GM23338 (cell line): Measurements from ENCODE around the gene DAAM2. TPM values are rescaled to one million over a fixed set of nuclear protein-coding genes. Genes with fewer than 3 reads are reported as not detected.
A peak's percentile ranks its signal among the peaks of the same experiment; 100 is the strongest.

Source experiments
- ATAC-seq: fragments of 200-7000 bp; cut with Tn5 transposase; 3 replicates; pipeline ENCODE4 v1.9.1; 2020
- DNase-seq: peaks from one replicate; pipeline ENCODE4 v3.0.0-alpha.2; 2015; ENCODE audit warnings: low spot score
- H2AFZ ChIP-seq: fragments of 200-600 bp; sonication (generic); 2 replicates; pipeline ENCODE4 v1.8.0; 2016; ENCODE audit warnings: antibody characterized with exemption, mild to moderate bottlenecking, moderate library complexity
- H3F3A ChIP-seq: fragments of 200-600 bp; sonication (generic); replicated peaks from 2 replicates; pipeline ENCODE4 v1.8.0; 2017; ENCODE audit warnings: antibody characterized with exemption, mixed run types, low read depth
- H3K27ac ChIP-seq: fragments of 200-600 bp; sonication (generic); 2 replicates; pipeline ENCODE4 v1.6.1; 2016; ENCODE audit warnings: low read depth
- H3K27me3 ChIP-seq: fragments of 200-600 bp; sonication (generic); 2 replicates; pipeline ENCODE4 v1.8.0; 2016; ENCODE audit warnings: mild to moderate bottlenecking, mixed run types, moderate library complexity; ENCODE audit not compliant: insufficient read depth
- H3K36me3 ChIP-seq: fragments of 200-600 bp; sonication (generic); 2 replicates; pipeline ENCODE4 v1.8.0; 2016; ENCODE audit warnings: mild to moderate bottlenecking; ENCODE audit not compliant: insufficient read depth
- H3K4me1 ChIP-seq: fragments of 200-600 bp; sonication (generic); 2 replicates; pipeline ENCODE4 v1.8.0; 2016; ENCODE audit warnings: mild to moderate bottlenecking, moderate library complexity; ENCODE audit not compliant: insufficient read depth
- H3K4me2 ChIP-seq: fragments of 200-600 bp; sonication (generic); 2 replicates; pipeline ENCODE4 v1.7.1; 2017; ENCODE audit warnings: mixed run types
- H3K4me3 ChIP-seq: fragments of 200-600 bp; sonication (generic); 2 replicates; pipeline ENCODE4 v1.6.1; 2016; ENCODE audit warnings: mixed run types
- H3K79me2 ChIP-seq: fragments of 200-600 bp; sonication (generic); replicated peaks from 2 replicates; pipeline ENCODE4 v1.8.0; 2017; ENCODE audit warnings: mild to moderate bottlenecking; ENCODE audit not compliant: insufficient read depth
- H3K9me2 ChIP-seq: fragments of 200-600 bp; sonication (generic); 2 replicates; pipeline ENCODE4 v1.8.0; 2017; ENCODE audit not compliant: insufficient read depth
- H4K20me1 ChIP-seq: fragments of 200-600 bp; sonication (generic); replicated peaks from 2 replicates; pipeline ENCODE4 v1.8.0; 2017; ENCODE audit warnings: mild to moderate bottlenecking; ENCODE audit not compliant: insufficient read depth
- H3K27ac Mint-ChIP-seq: 2 replicates; pipeline ENCODE4 v1.8.0; 2020; ENCODE audit warnings: inconsistent platforms, mild to moderate bottlenecking, moderate library complexity, mixed read lengths
- H3K27me3 Mint-ChIP-seq: 3 replicates; pipeline ENCODE4 v1.8.0; 2022; ENCODE audit warnings: low read depth, mild to moderate bottlenecking, moderate library complexity, mixed read lengths, inconsistent platforms; ENCODE audit not compliant: insufficient read depth, poor library complexity
- H3K36me3 Mint-ChIP-seq: 3 replicates; pipeline ENCODE4 v1.8.0; 2021; ENCODE audit warnings: low read depth, mild to moderate bottlenecking, inconsistent platforms, moderate library complexity, mixed read lengths
- H3K4me1 Mint-ChIP-seq: 3 replicates; pipeline ENCODE4 v1.8.0; 2020; ENCODE audit warnings: mild to moderate bottlenecking, inconsistent platforms, mixed read lengths
- H3K4me3 Mint-ChIP-seq: 3 replicates; pipeline ENCODE4 v1.8.0; 2021; ENCODE audit warnings: moderate library complexity, mild to moderate bottlenecking, inconsistent platforms, mixed read lengths
- H3K9me3 Mint-ChIP-seq: 3 replicates; pipeline ENCODE4 v1.8.0; 2020; ENCODE audit warnings: moderate library complexity, mild to moderate bottlenecking, inconsistent platforms, mixed read lengths
- CREB1 ChIP-seq: fragments of 250-450 bp; sonication (Bioruptor Pico); IDR thresholded peaks from 2 replicates; pipeline ENCODE4 v1.5.0; 2020; ENCODE audit warnings: low read depth, mild to moderate bottlenecking, moderate library complexity
- NANOG ChIP-seq: IDR thresholded peaks from 2 replicates; pipeline ENCODE4 v1.6.1; 2016; ENCODE audit warnings: antibody characterized with exemption, borderline replicate concordance
- ZNF114 ChIP-seq: fragments of 250-450 bp; sonication (Bioruptor Pico); IDR thresholded peaks from 2 replicates; pipeline ENCODE4 v1.5.0; 2020; ENCODE audit warnings: mild to moderate bottlenecking, moderate library complexity
- ZNF331 ChIP-seq: fragments of 250-450 bp; sonication (Bioruptor Pico); IDR thresholded peaks from 2 replicates; pipeline ENCODE4 v1.5.0; 2020; ENCODE audit warnings: low read depth, mild to moderate bottlenecking, moderate library complexity
- polyA plus RNA-seq: library from polyadenylated mRNA; unstranded; fragments of >200 nt; fragmentation: Nextera tagmentation; extraction: Ambion mirVana; gene quantifications from 2 replicates; pipeline ENCODE4 v1.2.1, GENCODE V29; 2016
- total RNA-seq: library from RNA; depleted of rRNA; stranded (reverse); fragments of >200 nt; shearing (Covaris generic); gene quantifications from 2 replicates; pipeline ENCODE4 v1.2.3, GENCODE V29; 2014
- TF ChIP-seq, protein P1 (sequence below), 2 experiments: fragments of 200-600 bp in 1 of 2; sonication (generic) in 1 of 2; conservative IDR thresholded peaks; 2 replicates each; pipeline versions ENCODE4 v1.5.1 to v1.6.1; 2016 to 2017; ENCODE audit warnings: antibody characterized with exemption in 2 of 2, low read depth in 2 of 2, mild to moderate bottlenecking in 2 of 2, moderate library complexity in 1 of 2

The DAAM2 gene
- total and polyA plus RNA-seq, 2 experiments from 2014 or later: 1.4 to 4.9 TPM

DNA sequence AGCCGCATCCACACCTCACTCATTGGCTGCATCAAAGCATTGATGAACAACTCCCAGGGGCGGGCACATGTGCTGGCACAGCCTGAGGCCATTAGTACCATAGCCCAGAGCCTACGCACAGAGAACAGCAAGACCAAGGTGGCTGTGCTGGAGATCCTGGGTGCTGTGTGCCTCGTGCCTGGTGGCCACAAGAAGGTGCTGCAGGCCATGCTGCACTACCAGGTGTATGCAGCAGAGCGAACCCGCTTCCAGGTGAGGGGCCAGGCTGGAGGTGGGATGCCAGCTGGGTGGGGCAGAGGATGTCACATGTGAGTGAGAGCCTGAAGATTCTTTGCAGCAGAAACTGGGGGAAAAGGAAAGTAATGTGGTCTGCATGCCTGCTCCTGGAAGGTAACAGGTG, 75.4 kb downstream of the DAAM2 start:
- DNase-seq: peak; percentile 66
- peaks cover 10% of the 10 kb centered on the region for H3K9me2 ChIP-seq

DNA sequence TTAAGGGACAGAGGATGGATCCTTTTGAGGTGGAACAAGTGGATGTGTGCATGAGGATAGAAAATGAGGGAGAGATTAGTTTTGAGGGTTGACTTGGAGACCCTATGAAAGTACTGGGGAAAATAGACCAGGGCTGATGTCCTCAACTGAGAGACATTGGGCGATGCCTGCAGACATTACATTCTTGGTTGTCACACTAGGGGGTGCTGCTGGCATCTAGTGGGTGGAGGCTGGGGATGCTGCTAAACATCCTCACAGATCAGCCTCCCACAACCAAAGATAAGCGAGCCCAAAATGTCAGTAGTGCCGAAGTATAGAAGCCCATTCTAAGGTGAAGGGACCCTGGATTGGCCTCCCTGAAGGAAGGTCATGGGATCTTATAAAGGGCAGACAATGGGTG, 78.8 kb downstream of the DAAM2 start:
- DNase-seq (peak; percentile 18), ATAC-seq (no peak)
- Mint-ChIP-seq H3K27me3 (peaks cover under 1% of the 10 kb centered on the region), H3K4me1 (peaks cover 9% of the 10 kb centered on the region; the same call in 2 of the 3 replicates), H3K27ac (no peak overlapping the region), H3K9me3 (no peaks in the 10 kb centered on the region; the same call in 2 of the 3 replicates), H3K4me3 (no peak overlapping the region), H3K36me3 (no peaks in the 10 kb centered on the region; the same call in 2 of the 3 replicates)
- Histone ChIP-seq H3F3A (no peaks in the 10 kb centered on the region), H3K27me3 (no peaks in the 10 kb centered on the region), H3K27ac (no peak overlapping the region), H3K79me2 (no peaks in the 10 kb centered on the region), H2AFZ (no peak overlapping the region), H4K20me1 (no peaks in the 10 kb centered on the region), H3K4me2 (no peak overlapping the region), H3K4me3 (no peak overlapping the region), H3K36me3 (no peaks in the 10 kb centered on the region), H3K4me1 (peaks cover 10% of the 10 kb centered on the region), H3K9me2 (peaks cover 14% of the 10 kb centered on the region)
- TF ChIP-seq ZNF331 (CRISPR knock-in tag): no peak
- no peak for TF ChIP-seq ZNF114 (CRISPR knock-in tag)
- TF ChIP-seq, protein P1, sequence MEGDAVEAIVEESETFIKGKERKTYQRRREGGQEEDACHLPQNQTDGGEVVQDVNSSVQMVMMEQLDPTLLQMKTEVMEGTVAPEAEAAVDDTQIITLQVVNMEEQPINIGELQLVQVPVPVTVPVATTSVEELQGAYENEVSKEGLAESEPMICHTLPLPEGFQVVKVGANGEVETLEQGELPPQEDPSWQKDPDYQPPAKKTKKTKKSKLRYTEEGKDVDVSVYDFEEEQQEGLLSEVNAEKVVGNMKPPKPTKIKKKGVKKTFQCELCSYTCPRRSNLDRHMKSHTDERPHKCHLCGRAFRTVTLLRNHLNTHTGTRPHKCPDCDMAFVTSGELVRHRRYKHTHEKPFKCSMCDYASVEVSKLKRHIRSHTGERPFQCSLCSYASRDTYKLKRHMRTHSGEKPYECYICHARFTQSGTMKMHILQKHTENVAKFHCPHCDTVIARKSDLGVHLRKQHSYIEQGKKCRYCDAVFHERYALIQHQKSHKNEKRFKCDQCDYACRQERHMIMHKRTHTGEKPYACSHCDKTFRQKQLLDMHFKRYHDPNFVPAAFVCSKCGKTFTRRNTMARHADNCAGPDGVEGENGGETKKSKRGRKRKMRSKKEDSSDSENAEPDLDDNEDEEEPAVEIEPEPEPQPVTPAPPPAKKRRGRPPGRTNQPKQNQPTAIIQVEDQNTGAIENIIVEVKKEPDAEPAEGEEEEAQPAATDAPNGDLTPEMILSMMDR (conservative IDR thresholded peaks at IDR 0.05; ENCODE audit: low read depth in 2 of 2): peak; percentile 39 to 52

More for the DNA sequence above, 75.4 kb downstream of the DAAM2 start:
- no peaks in the 10 kb centered on the region for H3K27me3 ChIP-seq
- peaks cover 23% of the 10 kb centered on the region for H3K4me1 Mint-ChIP-seq
- H3F3A ChIP-seq: no peaks in the 10 kb centered on the region
- no peak overlapping the region for H3K4me3 Mint-ChIP-seq
- TF ChIP-seq, protein P1 (conservative IDR thresholded peaks at IDR 0.05; ENCODE audit: low read depth in 2 of 2): peak; percentile 50 to 72
- no peak for TF ChIP-seq NANOG
- no peak overlapping the region for H2AFZ ChIP-seq
- no peaks in the 10 kb centered on the region; the same call in 2 of the 3 replicates for H3K36me3 Mint-ChIP-seq
- peak; percentile 90 for ATAC-seq
- H3K9me3 Mint-ChIP-seq: no peaks in the 10 kb centered on the region; the same call in 2 of the 3 replicates
- no peak overlapping the region for H3K27ac Mint-ChIP-seq
- no peaks in the 10 kb centered on the region for H3K79me2 ChIP-seq
- peaks cover 10% of the 10 kb centered on the region for H3K4me1 ChIP-seq
- H3K4me2 ChIP-seq: no peak overlapping the region
- H4K20me1 ChIP-seq: no peaks in the 10 kb centered on the region
- peaks cover 3% of the 10 kb centered on the region for H3K27me3 Mint-ChIP-seq
- H3K4me3 ChIP-seq: no peak overlapping the region
- H3K27ac ChIP-seq: no peak overlapping the region
- no peaks in the 10 kb centered on the region for H3K36me3 ChIP-seq

DNA sequence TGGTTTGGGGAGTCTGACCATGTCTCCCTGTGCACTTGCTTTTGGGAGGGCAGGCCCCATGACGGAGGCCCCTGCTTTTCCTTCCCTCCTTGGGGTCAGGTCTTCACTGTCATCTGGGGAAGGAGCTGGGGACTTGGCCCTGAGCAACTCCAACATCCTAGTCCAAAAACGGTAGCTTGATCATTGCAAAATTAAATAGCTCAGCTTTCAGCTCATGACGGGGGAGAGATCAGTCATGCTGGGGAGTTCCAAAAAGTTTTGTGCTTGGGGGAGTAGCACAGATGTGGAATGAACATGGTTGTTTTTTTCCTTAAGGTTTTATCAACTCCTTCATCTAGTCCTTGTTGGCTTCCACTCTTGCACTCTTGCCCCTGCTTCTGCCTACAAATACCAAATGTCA, 81.3 kb downstream of the DAAM2 start:
- no peaks in the 10 kb centered on the region for H3K27me3 Mint-ChIP-seq
- H3K36me3 Mint-ChIP-seq: no peaks in the 10 kb centered on the region; the same call in 1 of the 3 replicates
- no peaks in the 10 kb centered on the region for H3K27me3 ChIP-seq
- no peaks in the 10 kb centered on the region for H3K4me1 ChIP-seq
- DNase-seq (no peak), ATAC-seq (no peak)
- no peaks in the 10 kb centered on the region; the same call in 2 of the 3 replicates for H3K9me3 Mint-ChIP-seq
- no peaks in the 10 kb centered on the region for H3F3A ChIP-seq
- no peak overlapping the region for H3K4me2 ChIP-seq
- no peak overlapping the region for H2AFZ ChIP-seq
- no peak overlapping the region for H3K27ac ChIP-seq
- no peak overlapping the region for H3K4me3 ChIP-seq
- no peaks in the 10 kb centered on the region for H3K4me1 Mint-ChIP-seq
- no peak overlapping the region for H3K27ac Mint-ChIP-seq
- H3K79me2 ChIP-seq: no peaks in the 10 kb centered on the region
- H3K4me3 Mint-ChIP-seq: no peak overlapping the region
- H3K36me3 ChIP-seq: no peaks in the 10 kb centered on the region
- H3K9me2 ChIP-seq: peaks cover 17% of the 10 kb centered on the region; the same call in 1 of the 2 replicates
- TF ChIP-seq CREB1 (CRISPR knock-in tag): no peak
- no peaks in the 10 kb centered on the region for H4K20me1 ChIP-seq
